IPS DF 4.7 (cell line): ENCODE results near the gene RPL27.
"Not testable (repeated sequence)": the region's sequence is repeated elsewhere in the genome, so short reads cannot be mapped to it uniquely, and the experiment has no call there.

Experiments used
- DNase-seq: peaks from one replicate; pipeline ENCODE4 v3.0.0-alpha.2; 2013; ENCODE audit warnings: low spot score; ENCODE audit errors: extremely low read depth

RPL27 gene

DNA sequence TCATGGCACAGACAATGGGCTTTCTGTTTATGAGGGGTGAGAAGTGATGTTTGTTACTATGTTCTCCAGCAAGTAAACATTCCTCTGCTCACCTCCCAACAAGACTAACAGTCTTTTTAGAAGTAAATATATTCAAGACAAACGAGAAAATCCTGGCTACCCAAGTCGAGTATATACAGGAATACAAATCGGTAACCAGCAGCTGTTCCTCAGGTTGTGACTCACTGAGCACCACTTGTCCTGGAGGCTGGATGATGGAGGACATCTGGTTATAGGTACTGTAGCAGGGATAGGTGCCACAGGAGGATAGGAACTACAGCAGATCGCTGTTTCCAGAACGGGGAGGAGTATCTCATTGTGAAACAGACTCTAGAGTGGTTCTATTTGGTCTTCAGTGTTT lies 5.3 kb upstream of the RPL27 start:
- no peak for DNase-seq

DNA sequence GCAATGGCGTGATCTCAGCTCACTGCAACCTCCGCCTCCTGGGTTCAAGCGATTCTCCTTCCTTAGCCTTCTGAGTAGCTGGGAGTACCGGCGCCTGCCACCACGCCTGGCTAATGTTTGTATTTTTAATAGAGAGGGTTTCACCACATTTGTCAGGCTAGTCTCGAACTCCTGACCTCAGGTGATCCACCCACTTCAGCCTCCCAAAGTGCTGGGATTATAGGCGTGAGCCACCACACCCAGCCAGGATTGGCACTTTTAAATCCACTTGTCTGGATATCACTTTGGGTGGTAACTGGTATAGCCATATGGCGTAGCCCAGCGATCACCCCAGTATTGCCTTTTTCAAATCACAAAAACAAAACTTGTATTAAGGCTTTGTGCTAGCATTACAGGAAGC lies 4.3 kb upstream of the RPL27 start:
- not testable (repeated sequence) for DNase-seq

DNA sequence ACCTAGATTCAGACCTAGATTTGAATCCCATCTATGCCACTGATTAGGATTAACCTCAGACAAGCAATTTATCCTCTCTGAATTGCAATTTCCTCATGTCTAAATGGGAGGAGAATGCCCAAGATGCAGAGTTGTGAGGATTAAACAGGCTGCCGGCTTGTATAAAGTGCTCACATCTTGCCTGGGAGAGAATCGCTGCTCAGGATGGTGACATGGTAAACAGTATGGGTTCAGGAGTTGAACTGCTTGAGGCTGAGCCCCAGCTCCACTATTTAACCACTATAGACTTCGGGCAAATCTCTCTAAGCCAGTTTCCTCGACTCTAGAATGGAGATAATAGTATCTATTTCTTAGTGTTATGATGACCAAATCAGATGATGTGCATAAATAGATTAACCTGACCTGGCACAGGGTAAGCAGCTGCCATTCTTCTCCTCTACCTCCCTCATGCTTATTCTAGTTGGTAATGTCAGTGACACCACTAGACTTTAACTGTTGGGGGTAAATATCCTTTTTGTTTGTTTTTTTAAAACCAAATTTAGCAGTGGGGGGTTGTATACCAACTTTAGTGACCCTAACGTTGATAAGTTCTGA lies 732 bp upstream of the RPL27 start:
- no peak for DNase-seq

DNA sequence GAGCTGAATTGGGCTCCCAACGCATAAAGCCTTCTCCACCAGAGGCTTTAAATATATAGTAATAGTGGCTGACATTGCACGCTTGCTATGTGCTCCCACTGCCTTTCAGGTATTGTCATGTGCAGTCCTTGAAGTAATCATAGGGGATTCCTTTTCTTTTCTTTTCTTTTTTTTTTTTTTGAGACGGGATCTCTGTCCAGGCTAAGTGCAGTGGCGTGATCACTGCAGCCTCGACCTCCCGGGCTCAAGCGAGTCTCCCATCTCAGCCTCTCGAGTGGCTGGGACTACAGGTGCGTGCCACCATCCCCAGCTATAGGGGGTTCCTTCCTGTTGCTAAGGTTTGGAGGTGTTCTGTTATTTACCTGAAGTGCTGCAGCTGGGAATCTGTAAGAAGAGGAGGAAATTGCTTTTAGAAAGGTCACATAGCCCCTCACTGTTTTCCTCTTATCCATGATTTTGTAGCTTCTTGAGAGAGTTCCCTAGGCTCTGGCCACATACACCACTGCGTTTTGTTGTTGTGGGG lies 845 bp downstream of the RPL27 start:
- no peak for DNase-seq

DNA sequence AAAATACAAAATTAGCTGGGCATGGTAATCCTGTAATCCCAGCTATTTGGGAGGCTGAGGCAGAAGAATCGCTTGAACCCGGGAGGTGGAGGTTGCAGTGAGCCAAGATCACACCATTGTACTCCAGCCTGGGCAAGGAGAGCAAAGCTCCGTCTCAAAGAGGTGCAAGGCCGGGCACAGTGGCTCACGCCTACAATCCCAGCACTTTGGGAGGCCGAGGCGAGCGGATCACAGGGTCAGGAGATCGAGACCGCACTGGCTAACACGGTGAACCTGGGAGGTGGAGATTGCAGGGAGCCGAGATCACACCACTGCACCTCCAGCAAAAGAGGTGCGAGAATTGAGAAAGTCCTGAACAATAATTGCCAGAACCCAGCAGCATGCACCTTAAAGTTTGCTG lies 2.7 kb downstream of the RPL27 start:
- DNase-seq: not testable (repeated sequence)

DNA sequence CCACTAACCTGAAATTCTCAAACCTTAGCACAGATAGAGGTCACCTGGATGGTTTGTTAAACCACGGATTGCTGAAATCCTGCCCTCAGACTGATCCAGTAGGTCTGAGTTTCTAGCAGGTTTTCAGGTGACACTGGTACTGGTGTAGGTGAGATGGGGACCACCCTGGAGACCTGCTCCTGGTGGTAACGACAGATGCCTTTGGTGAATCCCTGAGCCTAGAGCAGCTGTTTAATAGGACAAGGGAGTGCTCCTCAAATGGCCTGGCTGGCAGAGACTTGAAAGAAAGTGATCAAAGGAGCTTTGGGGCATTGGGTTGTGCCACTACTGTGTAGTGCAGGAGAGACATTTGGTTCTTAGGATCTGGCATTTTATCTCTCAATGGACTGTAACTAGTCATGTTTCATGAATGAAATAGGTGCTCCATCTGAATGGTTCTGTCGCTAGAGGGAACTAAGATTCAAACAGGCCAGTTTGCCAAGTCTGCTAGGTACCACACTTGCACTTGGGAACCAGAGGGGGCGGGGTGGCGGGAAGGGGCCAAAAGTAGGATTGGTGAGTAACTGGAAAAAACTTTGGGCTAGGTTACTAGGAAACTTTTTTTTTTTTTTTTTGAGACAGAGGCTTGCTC lies 5.4 kb downstream of the RPL27 start:
- DNase-seq: no peak

DNA sequence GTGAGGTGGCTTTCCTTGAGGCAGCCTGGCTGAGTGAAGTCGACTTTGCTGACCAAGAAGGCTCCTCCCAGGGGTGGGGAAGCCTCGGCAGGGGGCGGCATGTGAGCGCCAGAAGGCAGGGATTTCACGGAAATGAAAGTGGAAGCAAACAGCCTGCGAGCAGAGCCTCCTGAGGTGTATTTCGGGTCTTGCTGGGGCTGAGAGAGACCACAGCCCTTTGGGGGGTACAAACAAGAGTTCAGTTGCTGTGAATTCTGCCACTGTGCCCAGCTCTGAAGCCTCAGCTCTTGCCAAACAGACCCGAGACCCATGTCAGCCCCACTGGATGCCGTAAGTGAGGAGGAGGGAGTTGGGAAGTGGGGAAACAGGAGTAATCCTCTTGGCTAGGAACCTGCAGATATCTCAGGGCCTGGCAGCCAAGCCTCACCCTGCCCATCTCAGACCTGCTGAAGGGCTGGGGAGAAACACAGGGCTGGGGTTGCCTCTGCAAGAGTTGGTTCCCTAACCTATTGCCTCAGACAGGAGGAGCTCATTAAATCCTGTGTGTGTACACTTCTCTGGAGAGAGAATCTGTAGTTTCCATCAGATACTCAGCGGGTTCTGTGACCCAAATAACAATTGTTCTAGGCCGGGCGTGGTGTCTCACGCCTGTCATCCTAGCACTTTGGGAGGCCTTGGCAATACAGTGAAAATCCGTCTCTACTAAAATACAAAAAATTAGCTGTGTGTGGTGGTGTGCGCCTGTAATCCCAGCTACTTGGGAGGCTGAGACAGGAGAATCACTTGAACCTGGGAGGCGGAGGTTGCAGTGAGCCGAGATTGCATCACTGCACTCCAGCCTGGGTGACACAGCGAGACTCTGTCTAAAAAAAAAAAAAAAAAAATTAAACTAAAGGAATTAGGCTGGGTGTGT lies 8.7 kb downstream of the RPL27 start, which contains the start of gene IFI35:
TSS of gene IFI35 (plus strand) at position 146 of the 913 bp plus-strand sequence. CDS start at position 310, 164 bp downstream.
- no peak for DNase-seq

DNA sequence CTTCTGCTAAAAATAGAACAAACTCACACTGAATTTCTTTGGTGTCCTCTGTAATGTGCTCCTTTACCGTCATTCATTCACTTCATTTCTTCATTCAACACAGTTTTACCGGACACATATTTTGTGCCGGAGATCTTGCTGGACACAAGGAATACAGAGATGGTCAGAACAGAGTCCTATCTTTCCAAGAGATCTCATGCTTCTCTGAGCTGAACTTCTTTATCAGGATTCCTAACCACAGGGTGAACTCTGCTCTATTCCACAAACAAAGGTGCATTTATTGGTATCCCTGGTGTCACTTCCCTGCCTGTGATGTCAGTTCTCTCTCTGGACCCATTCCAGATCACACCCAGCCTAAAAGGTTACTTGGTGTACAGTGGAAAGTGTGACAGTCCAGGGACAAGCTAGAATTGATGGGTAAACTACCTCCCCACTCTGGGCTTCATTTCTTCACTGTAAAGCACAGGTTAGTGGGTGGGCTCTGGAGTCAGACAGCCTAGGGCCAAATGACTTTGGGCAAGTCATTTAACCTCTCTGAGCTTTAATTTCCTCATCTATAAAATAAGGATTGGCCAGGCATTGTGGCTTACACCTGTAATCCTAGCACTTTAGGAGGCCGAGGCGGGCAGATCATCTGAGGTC lies 12.6 kb downstream of the RPL27 start:
- no peak for DNase-seq

DNA sequence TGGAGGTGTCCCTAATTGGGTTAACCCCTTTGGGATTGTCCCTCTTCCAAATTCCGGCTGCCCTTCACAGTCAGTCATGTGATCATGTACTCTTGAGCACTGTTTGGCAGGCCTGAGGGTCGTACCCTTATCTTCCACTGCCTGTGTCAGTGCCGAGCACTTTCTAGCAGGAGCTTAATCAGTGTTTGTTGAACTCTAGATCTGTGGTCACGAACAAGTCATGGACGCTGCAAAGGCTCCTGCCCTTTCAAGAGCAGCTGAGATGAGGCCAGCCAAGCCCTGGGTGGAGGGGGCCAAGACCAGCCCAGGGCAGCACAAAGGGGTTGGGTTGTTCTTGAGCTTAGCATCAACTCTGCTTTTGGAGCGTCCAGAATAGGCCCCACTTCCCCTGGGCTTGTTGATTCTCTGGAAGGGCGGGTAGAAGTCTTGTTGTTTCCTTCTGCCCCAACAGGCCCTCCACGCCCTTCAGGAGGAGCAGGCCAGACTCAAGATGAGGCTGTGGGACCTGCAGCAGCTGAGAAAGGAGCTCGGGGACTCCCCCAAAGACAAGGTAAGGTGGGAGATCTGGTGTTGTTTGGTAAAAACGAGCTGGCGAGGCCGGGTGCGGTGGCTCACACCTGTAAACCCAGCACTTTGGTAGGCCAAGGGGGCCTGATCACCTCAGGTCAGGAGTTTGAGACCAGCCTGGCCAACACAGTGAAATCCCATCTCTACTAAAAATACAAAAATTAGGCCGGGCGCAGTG lies 13.7 kb downstream of the RPL27 start:
- no peak for DNase-seq

DNA sequence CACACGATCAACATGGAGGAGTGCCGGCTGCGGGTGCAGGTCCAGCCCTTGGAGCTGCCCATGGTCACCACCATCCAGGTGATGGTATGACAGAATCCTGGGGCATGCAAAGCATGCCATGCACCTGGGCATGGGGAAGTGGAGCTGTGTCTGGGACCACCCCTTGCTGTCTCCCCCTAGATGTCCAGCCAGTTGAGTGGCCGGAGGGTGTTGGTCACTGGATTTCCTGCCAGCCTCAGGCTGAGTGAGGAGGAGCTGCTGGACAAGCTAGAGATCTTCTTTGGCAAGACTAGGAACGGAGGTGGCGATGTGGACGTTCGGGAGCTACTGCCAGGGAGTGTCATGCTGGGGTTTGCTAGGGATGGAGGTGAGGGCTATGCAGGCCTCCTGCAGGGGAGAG lies 15.1 kb downstream of the RPL27 start:
- DNase-seq: no peak

DNA sequence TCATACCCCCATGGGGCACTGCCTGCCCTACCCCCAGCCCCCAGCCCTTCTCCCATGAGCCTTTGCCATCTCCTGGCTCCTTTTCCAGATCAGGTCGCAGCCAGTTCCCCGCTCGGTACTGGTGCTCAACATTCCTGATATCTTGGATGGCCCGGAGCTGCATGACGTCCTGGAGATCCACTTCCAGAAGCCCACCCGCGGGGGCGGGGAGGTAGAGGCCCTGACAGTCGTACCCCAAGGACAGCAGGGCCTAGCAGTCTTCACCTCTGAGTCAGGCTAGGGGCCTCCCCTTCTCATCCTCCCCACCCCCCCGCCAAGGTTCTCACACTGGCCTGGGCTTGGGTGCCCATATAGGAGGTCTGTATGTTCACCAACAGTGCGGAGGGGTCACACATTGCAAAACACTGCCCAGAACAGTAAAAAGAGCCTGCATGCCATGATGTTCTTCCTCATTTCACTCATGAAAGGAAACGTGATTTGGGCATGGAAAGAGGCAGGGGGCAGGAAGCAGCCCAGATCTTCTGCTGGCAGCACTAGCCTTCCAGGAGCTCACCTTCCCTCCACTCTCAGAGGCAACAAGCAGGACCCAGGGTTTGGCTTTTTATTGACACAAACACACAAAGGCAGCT lies 15.9 kb downstream of the RPL27 start:
- no peak for DNase-seq

DNA sequence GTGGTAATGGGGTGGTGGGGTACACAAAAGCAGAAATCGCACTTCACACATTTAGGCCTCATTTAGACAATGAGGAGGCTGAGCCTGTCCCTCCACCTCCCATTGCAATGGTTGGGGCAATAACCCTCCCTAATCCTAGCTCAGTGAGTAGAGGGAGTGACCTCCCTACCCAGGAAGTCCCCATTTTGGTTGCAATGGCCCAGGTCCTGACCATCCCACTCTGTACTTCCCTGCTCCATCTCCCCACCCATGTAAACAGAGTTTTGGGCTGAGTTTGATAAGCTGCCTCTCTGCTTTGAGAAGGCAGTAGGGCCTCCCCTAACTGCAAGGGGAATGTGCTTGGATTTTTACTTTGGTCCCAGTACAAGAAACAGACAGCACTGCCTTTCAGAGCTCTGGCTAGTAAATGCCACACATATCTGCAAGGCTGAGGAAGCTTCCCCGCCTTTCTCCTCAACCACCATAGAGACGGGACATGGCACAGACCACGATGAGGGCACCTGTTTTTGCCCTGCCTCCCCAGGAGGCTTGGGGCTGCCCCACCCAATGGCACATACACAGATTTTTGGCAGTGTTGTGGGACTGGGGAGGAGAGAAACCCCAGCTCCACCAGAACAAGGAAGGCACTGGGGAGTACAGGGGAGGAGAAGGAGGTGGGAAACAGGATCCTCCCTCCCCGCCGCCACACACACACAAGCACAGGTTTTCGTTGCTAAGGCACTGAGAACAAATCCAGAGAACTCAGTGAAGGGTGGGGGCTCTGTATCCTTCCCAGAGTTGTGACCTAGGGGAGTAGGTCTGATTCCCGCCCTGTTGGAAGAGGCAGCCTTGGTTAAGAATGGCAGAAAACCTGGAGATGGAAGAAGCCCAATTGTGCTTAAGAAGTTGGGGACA lies 16.7 kb downstream of the RPL27 start:
- DNase-seq: no peak

DNA sequence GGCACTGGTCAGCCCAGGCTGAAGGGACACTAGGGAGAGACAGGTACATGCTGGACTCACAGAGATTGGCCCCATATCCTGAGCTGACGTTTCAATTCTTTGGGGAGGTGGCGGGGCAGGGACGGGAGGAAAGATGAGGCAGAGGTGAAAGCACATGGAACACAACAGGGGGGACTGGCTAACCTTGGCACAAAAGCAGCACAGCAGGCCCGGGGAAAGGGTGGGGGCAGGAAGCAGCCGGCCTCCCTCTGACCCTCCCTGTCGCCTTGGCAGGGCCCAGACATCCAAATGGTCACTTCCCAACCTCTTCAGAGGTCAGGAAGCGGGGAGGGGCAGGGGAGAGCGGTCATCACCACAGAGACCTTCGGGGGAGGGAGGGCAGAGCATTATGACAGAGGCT lies 17.4 kb downstream of the RPL27 start:
- no peak for DNase-seq

DNA sequence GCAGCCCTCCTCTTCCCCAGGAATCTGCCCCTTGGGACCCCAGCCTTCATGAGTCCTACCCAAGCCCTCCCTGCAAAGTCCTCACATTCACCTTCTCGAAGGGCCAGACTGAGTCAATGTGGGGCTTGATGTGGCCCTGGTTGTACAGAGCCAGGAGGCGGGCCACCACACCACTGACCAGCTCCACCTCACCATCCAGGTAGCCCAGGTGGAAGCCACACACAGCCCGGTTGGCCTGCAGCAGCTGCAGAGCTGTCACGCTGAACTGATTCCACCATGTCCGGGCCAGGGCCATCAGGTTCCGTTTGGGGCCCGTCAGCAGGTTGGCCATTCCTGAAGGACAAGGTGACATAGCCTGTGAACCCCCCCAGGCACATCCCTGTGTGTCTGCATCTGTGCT lies 18.0 kb downstream of the RPL27 start:
- DNase-seq: no peak

DNA sequence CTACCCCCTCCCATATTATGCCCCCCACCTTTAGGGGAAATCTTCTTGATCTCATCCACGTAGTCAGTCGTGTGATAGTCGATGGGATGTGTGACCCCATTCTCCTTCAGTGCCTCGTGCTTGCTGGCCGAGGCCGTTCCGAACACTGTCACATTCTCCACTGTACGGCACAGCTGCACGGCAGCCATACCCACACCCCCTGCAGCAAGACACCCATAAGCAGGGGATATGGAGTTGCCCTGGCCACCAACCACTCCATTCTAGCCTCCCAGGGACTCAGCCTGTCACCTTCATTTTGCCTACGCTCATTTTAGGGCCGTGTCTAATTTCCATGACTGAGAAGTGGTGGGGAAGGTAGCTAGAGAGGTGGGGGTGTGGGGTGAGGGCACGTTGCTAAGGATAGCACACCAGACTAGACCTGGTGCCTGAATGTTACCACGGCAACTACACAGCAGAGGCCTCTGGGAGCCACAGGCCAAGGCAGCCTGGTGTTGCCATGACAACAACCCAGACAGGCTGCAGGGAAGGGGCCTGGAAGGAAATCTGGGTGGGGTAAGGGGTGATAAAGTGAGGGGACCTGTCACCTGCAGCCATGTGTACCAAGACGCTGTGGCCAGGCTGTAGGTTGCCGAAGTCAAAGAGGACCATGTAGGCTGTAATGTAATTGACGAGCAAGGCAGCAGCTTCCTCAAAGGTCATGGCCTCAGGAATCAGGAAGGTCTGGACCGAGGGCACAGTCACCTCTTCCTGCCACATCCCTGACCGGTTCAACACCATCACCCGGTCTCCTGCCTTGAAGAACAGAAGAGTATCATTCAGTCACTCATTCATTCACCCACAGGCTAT lies 20.0 kb downstream of the RPL27 start:
- no peak for DNase-seq

DNA sequence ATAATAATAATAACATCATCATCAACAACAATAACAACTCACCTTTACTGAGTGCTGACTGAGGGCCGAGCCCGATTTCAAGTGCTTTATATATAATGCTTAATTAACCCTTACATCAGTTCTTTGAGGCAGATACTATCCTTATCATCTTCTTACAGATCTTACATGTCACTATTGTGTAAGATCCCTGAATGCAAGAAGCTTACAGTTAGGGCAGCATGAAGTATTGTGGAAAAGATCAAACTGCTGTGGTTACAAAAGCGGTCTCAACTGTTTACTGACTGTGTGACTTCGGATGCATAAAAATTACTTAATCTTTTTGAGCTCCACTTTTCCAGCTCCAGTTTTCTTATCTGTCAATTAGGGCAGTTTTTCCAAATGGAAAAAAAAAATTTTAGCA lies 20.7 kb downstream of the RPL27 start:
- DNase-seq: no peak

DNA sequence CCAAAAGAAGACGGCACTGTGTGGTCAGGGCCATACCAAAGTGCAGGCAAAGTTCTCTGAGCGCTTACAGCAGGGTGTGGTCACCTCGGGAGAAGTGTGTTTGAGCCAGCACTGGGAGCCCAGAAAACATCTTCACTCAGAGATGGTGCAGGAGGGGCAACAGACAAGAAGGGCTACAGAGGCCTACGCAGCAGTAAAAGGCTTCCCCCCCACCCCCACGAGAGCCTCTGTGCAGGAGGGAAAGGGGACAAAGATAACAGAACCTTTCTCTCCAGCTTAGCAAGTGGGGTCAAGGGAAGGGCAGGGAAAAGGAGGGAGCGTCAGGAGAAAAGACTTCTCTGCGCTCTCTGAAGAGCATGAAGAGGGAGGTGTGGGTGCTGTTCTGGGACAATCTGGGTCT lies 21.2 kb downstream of the RPL27 start:
- DNase-seq: no peak

DNA sequence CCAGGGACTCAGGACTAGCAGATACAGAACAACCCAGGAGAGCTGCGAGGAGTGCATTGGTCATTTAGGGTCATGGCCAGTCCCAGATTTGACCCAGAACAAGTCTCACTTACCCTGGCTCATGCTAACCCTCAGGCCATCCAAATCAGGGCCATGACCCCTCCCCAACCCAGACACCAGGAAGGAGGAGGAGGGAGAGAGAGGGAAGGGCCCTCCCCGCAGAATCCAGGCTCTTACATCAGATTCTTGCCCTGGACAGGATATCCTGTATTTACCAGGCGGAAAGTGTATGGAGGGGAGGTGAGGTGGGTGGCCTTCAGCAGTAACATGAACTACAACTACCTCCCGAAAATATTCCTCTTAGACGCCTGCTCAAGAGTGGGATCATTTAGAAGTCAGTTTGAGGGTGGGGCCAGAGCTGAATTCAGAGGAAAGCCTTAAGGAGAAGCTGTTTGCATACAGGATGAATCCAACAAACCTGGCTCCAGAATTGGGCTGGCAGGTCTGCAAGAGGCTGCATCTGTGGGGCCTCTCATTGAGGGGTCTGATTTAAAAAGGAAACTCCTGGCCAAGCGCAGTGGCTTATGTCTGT lies 21.9 kb downstream of the RPL27 start:
- no peak for DNase-seq
